HL-60 (cell line): Measurements from ENCODE around the gene BATF3.

Experiments used
- POLR2AphosphoS5 ChIP-seq: IDR thresholded peaks from 2 replicates; pipeline ENCODE4 v1.6.1; 2012; ENCODE audit warnings: low read depth
- TF ChIP-seq, protein P1 (sequence below): IDR thresholded peaks from one replicate; pipeline ENCODE4 v1.5.1; 2011; ENCODE audit warnings: low read length, control low read depth, inconsistent platforms; ENCODE audit not compliant: insufficient read depth

DNA sequence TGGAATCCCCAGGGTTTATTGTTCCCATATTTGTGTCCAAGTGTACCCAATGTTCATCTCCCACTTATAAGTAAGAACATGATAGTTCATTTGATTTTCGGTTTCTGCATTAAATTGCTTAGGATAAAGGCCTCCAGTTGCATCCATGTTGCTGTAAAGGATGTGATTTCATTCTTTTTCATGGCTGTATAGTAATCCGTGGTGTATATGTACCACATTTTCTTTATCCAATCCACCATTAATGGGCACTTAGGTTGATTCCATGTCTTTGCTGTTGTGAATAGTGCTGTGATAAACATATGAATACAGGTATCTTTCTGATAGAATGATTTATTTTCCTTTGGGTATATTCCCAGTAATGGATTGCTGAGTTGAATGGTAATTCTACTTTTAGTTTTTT is 20.0 kb upstream of the BATF3 start:
- no peak for TF ChIP-seq POLR2AphosphoS5
- TF ChIP-seq, protein P1, sequence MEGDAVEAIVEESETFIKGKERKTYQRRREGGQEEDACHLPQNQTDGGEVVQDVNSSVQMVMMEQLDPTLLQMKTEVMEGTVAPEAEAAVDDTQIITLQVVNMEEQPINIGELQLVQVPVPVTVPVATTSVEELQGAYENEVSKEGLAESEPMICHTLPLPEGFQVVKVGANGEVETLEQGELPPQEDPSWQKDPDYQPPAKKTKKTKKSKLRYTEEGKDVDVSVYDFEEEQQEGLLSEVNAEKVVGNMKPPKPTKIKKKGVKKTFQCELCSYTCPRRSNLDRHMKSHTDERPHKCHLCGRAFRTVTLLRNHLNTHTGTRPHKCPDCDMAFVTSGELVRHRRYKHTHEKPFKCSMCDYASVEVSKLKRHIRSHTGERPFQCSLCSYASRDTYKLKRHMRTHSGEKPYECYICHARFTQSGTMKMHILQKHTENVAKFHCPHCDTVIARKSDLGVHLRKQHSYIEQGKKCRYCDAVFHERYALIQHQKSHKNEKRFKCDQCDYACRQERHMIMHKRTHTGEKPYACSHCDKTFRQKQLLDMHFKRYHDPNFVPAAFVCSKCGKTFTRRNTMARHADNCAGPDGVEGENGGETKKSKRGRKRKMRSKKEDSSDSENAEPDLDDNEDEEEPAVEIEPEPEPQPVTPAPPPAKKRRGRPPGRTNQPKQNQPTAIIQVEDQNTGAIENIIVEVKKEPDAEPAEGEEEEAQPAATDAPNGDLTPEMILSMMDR = no peak
